ENCODE results near the gene ZFR2.
A peak's percentile ranks its signal among the peaks of the same experiment; 100 is the strongest.
"Not testable (repeated sequence)": the region's sequence is repeated elsewhere in the genome, so short reads cannot be mapped to it uniquely, and the experiment has no call there.

ZFR2 gene

GRCh38 chr19:3837332-3837731 lies 31.5 kb downstream of the ZFR2 start:
- no peak for DNase-seq (ENCODE audit: low spot score)

- no peak for DNase-seq (ENCODE audit: low spot score)
Observed at GRCh38 chr19:3836887-3837286, 32.0 kb downstream of the ZFR2 start.

GRCh38 chr19:3835055-3835435 lies 33.8 kb downstream of the ZFR2 start:
- no peak for DNase-seq (ENCODE audit: low spot score)

- no peak for DNase-seq (ENCODE audit: low spot score)
Observed at GRCh38 chr19:3834349-3835054, 34.3 kb downstream of the ZFR2 start.

- no peak for DNase-seq (ENCODE audit: low spot score)
Observed at GRCh38 chr19:3833578-3834348, 35.1 kb downstream of the ZFR2 start.

- DNase-seq (ENCODE audit: low spot score): no peak
Observed at GRCh38 chr19:3832001-3832400, 36.8 kb downstream of the ZFR2 start.

GRCh38 chr19:3831601-3832000 lies 37.2 kb downstream of the ZFR2 start:
- no peak for DNase-seq (ENCODE audit: low spot score)

GRCh38 chr19:3830621-3831589 lies 37.9 kb downstream of the ZFR2 start:
- DNase-seq (ENCODE audit: low spot score): no peak

GRCh38 chr19:3827306-3827705 lies 41.5 kb downstream of the ZFR2 start:
- DNase-seq (ENCODE audit: low spot score): no peak

- DNase-seq (ENCODE audit: low spot score): no peak
Observed at GRCh38 chr19:3826163-3826562, 42.7 kb downstream of the ZFR2 start.

GRCh38 chr19:3825286-3825956 lies 43.4 kb downstream of the ZFR2 start:
- DNase-seq (ENCODE audit: low spot score): no peak

GRCh38 chr19:3823350-3823713 lies 45.5 kb downstream of the ZFR2 start:
- DNase-seq (ENCODE audit: low spot score): no peak

- no peak for DNase-seq (ENCODE audit: low spot score)
Observed at GRCh38 chr19:3822683-3823349, 46.0 kb downstream of the ZFR2 start.

GRCh38 chr19:3821857-3822364 lies 46.9 kb downstream of the ZFR2 start:
- DNase-seq (ENCODE audit: low spot score): peak; percentile 85

GRCh38 chr19:3821156-3821555 lies 47.7 kb downstream of the ZFR2 start:
- no peak for DNase-seq (ENCODE audit: low spot score)

GRCh38 chr19:3819989-3820388 lies 48.8 kb downstream of the ZFR2 start:
- no peak for DNase-seq (ENCODE audit: low spot score)

GRCh38 chr19:3818918-3819317 lies 49.9 kb downstream of the ZFR2 start:
- DNase-seq (ENCODE audit: low spot score): no peak

GRCh38 chr19:3818466-3818865 lies 50.4 kb downstream of the ZFR2 start:
- DNase-seq (ENCODE audit: low spot score): no peak

GRCh38 chr19:3817761-3818160 lies 51.1 kb downstream of the ZFR2 start:
- no peak for DNase-seq (ENCODE audit: low spot score)

GRCh38 chr19:3816566-3817218 lies 52.1 kb downstream of the ZFR2 start:
- DNase-seq (ENCODE audit: low spot score): no peak

GRCh38 chr19:3816148-3816547 lies 52.7 kb downstream of the ZFR2 start:
- not testable (repeated sequence) for DNase-seq (ENCODE audit: low spot score)

All from CD4-positive, alpha-beta T cell treated with Interleukin-6 at 100 ng/mL for 8 hours (primary cell).